Measurements from ENCODE around the gene C4orf50. TPM values are rescaled to one million over a fixed set of nuclear protein-coding genes. Genes with fewer than 3 reads are reported as not detected.

C4orf50 gene
- total RNA-seq, 1 donor from 2014 or later = 0.03 TPM

DNA sequence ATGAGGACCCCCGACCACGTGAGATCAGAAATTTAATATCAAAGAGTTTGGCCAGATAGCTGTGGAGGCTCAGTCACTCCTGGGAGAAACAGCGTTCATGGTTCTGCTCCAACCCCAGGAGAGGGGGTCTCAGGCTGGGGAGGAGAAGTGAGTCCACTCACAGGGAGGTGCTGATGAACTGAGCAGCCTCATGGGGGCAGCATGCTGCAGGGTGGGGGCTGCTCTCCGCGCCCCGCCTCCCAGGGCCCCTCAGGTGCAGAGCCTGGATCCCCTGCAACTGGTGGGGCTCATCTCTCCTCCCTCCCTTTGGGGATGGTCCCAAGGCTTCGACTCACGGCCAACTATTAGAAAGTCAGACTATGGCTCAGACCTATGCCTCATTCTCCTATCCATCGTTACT lies 26.6 kb upstream of the C4orf50 start:
- intact Hi-C loops (cut with DNase I) = no loop called here
- DNase-seq (ENCODE audit: low spot score) = no peak

DNA sequence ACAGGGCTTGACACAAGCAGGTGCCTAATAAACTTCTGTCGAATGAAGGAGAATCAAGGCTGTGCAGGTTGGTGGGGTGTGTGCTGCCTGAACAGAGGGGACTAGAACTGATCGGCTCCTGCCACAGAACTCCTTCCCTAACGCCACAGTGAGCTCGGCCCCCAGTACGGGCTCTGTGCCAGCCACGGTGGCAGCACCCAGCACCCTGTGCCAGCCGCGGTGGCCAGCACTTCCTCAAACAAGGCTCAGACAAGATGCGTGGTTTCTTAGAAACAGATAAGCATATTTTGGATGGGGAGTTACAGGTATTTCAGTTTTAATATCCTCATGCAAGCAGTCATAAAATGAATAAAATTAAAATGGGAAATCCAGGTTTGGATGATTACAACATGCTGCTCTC lies 26.0 kb upstream of the C4orf50 start:
- intact Hi-C loops (cut with DNase I) = no loop called here
- DNase-seq (ENCODE audit: low spot score) = no peak

DNA sequence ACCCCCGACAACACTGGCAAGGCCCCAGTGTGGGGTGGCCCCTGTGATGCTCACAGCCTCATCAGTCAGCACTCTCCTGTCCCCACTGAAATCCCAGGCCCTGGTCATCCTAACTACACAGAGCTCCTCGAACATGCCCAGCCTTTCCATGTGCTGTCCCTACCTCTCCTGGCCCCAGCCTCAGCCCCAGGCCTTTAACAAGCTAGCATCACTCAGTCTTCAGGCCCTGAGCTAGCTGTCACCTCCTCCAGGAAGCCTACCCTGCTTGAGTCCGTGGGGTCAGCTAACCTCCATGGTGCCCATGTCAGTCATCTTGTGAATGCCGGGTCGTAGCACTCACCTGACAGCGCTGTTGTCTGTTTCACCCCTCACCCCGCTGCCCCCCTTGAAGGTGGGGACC lies 25.6 kb upstream of the C4orf50 start:
- intact Hi-C loops (cut with DNase I) = no loop called here
- no peak for DNase-seq (ENCODE audit: low spot score)

DNA sequence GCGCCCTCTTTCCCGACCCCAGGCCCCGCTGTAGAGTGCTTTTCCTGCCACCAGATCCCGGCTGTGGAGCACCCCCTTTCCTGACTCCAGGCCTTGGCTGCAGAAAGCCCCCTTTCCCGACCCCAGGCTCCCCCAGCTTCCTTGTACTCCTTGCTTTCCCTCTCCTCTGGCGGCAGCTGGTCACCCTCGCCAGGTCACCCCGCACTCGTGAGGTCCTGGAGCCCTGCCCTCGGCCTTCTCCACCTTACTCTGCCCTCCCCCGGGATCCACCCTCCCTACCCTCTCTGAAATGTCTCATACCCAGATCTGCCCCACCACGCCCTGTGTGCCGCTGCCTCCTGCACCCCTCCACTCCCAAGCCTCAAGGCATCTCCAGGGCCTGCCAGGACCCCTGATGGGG lies 25.0 kb upstream of the C4orf50 start:
- intact Hi-C loops (cut with DNase I) = no loop called here
- no peak for DNase-seq (ENCODE audit: low spot score)

DNA sequence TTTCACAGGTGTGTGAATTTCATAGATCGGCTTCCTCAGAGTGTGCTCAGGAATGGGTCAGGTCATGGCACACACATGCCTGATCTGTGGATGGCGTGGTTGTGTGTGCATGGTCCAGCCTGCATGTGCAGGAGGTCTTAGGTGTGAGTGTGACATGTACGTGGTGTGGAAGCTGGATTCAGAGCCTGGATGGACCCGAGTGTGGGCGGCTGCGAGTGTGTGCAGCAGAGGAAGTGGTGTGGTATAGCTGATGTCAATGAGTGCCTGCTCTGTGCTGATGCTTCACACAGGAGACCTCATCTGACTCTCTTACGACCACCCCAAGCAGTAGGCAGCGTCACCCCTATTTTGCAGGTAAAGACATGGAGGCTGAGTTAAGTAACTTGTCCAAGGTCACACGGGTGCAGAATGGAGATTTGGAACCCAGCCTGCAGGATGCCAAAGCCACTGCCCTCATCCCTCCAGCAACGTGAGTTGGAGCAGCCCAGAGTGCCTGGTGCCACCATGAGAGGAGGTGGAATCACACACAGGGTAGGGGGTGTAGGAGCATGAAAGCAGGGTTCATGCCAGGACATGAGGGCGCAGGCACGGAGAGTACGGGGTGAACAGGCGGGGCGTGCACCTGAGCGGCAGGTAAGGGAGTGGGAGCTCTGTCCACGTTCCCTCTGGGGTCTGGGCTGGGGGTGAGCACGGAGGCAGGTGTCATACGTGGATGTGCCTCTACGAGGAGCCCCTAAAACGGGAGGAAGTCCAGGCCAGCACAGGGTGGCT lies 24.2 kb upstream of the C4orf50 start:
- no peak for DNase-seq (ENCODE audit: low spot score)
- intact Hi-C loops (cut with DNase I) = no loop called here

DNA sequence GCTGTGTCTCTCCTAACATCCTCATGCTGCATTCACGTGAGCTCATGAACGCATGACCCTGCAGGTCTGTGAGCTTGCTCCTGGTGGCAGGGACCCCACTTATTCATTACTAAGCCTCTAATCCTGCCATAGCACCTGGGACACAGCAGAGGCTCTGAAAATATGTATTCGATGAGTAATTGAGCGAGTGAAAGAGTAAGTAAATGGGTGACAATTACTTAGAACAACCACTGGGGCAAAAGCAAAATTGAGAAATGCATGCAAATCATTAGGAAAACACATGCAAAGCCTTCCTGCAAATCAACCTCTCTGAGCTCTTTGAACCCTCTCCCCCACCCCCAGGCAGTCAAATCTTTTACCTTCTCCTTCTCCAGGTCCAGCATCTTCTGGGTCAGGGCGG lies 23.6 kb upstream of the C4orf50 start:
- no peak for DNase-seq (ENCODE audit: low spot score)
- intact Hi-C loops (cut with DNase I) = no loop called here

DNA sequence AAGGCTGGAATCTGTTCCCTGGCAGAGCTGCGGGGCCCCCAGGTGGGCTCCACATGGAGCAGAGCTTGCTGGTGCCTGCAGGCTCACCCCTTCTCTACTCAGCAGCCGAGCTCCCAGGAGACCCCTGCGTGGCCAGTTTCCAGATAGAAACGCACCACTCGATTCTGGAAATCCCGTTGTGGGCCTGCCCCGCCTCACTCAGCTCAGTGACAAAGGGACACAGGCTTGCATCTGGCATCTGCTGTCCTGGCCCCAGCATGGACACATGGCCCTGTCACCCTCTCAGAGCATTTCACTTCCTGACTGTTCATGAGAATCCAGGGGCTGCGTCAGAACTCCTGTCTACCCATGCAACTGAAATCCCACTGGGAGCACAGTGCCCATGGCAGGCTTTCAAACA lies 20.5 kb upstream of the C4orf50 start:
- intact Hi-C loops (cut with DNase I) = no loop called here
- no peak for DNase-seq (ENCODE audit: low spot score)

DNA sequence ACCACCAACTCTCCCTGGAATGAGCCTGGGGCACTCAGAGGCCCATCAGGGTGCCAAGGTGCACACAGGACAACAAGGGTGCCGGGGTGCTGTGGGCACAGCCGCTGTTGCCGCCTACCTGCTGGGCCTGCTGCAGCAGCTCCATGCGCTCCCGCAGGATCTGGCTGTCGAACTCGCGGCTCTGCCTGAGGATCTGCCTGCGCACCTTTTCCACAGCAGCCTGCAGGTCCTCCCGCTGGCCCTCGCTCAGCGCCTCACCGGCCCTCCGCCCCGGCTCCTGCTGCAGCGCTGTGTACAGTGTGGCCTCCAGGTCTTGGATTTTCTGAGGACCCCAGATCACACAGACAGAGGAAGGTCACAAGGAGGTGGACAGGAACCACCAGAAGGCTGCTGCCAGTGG lies 17.6 kb upstream of the C4orf50 start:
- DNase-seq (ENCODE audit: low spot score) = no peak
- intact Hi-C loops (cut with DNase I) = no loop called here

DNA sequence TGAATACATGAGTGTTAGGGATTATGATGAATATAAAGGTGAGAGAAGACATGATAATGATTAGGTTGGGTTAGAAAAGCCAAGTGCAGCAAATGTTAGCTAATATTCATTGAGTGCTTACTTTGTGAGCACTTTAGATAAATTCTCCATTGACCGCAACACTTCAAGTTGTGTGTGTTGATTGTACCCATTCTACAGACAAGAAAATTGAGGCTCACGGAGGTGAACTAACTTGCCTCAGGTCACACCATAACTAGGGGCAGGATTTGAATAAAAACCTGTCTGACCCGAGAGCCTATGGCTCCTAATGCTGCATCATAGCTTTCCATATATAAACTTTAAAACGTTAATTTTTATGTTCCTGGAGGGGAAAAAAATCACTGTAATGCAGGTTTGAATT lies 15.2 kb upstream of the C4orf50 start:
- intact Hi-C loops (cut with DNase I) = no loop called here

DNA sequence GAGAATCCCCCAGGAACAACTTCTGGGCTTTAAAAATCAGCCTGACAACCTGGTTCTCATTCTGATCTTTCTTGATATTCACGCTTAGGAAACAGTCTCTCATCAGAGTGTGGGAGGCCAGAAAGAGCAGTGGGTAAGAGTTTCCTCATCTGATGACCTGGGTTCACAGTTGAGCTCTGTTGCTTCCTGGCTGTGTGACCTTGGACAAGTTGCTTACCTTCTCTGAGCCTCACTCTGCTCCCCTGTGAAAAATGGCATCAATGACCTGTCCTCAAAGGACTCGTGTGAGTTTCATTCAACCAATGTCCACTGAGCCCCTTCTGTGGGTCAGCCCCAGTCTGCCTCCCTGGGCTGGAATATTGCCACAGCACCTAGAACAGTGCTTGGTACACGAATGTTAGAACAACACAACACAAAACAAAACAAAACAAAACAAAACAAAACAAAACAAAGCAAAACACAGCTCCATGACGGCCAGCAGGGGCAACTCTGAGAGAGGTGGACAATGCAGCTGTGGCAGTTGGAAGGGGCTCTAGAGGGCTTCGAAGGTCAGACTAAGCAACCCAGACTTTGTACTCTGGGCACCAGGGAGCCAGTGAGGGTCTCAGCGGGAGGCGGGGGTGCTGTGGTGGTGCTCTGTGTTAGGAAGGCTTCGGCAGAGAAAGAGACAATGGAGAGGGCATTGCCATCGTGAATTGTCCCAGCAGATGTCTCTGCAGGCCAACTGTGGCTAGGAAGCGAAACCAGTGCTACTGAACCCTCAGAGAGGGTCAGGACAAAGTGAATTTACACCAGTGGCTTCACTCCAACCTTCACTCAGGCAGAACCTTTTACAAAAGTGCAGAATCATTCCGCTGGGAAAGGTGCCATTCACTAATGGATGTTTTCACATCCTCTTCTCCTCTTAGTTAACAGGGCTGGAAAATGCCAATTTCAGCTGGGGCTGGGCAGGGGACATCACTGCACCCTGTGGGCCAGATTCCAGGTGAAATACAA lies 14.3 kb upstream of the C4orf50 start:
- DNase-seq (ENCODE audit: low spot score) = no peak
- intact Hi-C loops (cut with DNase I) = no loop called here

More for the DNA sequence above, 15.2 kb upstream of the C4orf50 start:
- no peak for DNase-seq (ENCODE audit: low spot score)

DNA sequence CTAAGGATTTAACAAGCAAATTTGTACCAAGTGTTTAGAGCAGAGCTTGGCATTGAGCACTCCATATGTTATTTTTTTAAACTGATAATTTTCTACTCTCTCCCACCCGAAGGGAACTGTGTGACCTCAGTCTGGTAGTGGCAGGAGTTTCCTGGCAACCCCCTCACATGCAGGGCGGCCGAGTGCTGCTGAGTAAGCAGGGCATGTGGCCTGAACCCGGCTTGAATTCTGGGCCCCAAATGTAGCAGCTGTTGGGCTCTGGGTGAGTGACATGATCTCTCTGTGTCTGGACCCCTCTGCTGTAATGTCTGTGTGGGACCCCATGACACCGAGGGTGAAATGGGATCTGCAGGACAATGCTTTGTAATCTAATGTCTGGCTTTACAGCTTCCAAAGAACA lies 13.6 kb upstream of the C4orf50 start:
- no peak for DNase-seq (ENCODE audit: low spot score)
- intact Hi-C loops (cut with DNase I) = no loop called here

DNA sequence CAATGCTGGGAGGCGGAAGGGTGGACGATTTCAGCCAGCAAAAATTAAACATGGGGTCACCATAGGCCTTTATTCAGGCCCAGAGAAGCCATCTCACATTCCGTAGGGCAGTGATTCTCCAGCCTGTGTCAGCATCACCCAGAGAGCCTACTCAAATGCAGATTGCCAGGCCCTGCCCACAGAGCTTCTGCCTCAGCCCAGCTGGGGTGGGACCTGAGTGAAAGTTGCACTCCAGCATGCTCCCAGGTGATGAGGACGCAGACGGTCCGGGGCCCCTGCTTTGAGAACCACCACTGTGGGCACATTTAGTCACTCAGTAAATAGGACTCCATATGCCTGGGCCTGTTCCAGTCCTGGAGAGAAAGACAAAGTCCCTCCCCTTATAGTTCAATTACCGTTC lies 12.4 kb upstream of the C4orf50 start:
- DNase-seq (ENCODE audit: low spot score) = no peak
- intact Hi-C loops (cut with DNase I) = no loop called here

DNA sequence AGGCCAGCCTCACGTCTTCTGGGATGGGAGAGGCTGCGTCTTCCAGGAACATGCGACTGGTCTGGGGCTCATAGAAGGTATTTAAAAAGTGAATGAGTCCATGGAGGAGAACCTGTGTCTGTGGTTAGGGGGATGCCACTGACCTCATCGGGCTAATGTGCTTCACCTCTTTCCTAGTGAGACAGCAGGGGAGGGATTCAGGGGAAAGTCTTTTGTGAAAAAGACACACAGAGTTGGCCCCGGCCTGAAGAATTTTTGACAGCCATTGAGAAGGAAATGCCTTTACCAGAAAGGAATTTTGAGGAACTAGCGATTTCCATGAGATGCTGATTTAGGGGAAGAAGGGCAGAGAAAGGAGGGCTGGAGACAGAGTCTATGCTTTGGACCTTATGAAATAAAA lies 11.0 kb upstream of the C4orf50 start:
- intact Hi-C loops (cut with DNase I) = no loop called here
- no peak for DNase-seq (ENCODE audit: low spot score)

DNA sequence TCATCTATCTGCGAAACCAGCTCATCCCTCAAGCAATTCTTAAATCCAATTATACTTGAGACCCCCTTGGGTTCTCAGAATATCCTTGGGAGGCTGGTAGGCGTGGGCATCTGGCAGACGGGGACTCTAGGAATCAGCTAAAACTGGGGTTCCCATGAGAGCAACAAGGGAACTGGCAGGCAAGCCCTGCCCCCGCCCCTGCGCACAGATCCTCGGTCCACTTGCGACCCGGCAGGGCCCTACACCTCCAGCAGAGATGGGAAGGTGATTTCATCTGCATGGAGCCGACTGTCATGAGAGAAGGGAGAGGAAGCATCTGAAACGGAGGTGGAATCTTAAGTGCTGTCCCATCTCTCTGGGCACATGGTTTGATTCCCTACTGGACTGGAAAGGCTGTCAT lies 9.9 kb upstream of the C4orf50 start:
- intact Hi-C loops (cut with DNase I) = no loop called here
- no peak for DNase-seq (ENCODE audit: low spot score)

DNA sequence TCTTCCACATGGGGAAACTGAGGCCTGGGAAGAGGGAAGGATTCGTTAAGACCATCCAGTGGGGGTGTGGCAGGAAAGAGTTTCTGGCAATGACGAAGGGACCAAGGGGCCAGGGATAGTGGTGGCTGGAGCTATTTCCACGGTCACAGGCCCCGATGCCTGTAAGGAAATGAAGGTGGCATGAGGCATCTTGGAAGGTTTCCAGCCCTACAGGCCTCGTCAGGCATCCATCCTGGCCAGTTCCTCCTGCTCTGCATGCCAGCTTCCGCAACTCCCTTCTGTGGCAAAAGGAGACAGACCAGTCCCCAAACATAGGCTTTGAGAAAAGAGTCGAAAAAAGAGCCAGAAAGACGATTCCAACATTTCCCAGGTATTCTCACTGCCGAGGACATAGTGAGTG lies 9.2 kb upstream of the C4orf50 start:
- DNase-seq (ENCODE audit: low spot score) = no peak
- intact Hi-C loops (cut with DNase I) = no loop called here

DNA sequence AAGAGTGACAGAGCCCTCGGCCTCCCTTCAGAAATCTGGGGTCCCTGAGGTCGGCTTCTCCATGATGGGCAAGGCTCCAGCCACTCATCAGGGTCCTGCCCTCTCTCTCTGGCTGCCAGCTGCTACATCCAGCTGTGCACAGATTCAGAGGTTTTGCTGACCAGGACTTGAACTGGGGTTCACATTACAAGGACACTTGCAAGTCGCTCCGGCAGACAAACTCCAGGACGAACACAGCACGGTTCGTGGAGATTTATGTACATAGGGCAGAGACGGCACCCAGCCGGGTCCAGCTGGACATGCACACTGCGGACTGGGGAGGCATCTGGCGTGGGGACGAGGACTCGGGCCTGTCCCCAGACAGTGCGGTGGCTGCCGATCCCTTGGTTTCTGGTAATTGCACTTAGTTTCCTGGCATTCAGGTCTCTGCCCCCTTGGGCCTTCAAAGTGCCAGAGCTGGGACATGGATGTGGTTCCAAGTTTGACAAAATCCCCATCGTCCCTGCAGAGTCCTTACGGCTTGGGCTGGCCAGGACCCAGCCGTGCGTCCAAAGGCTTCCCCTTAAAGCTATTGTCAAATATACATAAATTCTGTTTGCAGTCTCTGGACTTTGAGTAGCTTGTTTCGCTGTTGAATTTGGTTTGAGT lies 6.2 kb upstream of the C4orf50 start:
- intact Hi-C loops (cut with DNase I) = no loop called here
- DNase-seq (ENCODE audit: low spot score) = no peak

DNA sequence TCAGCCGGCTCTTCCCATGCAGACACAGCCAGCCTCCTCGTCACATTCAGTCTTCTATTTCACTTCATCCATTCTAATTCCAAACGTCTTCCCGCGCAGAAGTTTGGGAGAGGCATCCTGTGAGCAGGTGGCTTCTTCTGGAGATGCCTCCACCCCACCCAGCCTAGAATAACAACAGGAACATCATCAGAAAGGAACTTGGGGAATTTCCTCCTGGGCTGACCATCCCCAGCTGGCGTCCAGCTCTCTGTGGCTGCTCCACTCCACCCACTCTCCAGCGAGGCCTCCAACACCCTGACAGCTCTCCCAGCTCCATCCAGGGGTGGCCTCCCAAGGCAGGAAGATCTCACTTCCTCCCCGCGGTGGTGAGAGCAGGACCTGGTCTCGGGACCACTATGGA lies 5.5 kb upstream of the C4orf50 start:
- intact Hi-C loops (cut with DNase I) = no loop called here
- no peak for DNase-seq (ENCODE audit: low spot score)

DNA sequence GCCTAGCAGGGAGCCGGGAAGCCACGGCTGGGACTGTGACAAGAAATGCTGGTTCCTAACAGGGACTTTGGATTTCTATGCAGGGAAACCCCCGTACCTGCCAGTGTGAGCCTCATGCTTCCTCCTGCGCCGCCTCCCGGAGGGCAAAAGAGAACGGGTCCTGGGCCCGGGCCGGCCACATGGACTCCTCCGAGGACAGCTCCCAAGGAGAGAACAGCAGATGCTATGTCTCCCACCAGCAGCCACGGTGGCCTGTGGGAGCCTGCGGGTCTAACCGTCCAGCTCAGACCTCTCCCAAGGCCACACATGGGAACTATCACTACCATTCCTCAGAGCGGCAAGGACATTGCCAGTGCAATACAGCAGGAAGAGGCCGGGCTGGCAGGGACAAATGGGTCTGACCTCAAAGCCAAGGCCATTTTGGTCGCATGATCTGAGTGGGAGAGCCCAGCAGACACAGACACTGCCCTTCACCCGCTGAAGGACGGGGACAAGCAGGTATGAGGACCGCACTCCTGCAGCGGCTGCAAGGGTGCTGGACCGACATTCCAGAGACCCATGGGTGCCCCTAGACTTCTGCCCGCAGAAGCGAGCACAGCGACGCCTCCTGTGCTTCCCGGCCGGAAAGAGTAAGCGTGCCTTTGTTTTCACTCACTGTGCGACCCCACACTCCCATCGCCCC lies 4.5 kb upstream of the C4orf50 start:
- peak; percentile 71 for DNase-seq (ENCODE audit: low spot score)
- intact Hi-C loops (cut with DNase I) = no loop called here

DNA sequence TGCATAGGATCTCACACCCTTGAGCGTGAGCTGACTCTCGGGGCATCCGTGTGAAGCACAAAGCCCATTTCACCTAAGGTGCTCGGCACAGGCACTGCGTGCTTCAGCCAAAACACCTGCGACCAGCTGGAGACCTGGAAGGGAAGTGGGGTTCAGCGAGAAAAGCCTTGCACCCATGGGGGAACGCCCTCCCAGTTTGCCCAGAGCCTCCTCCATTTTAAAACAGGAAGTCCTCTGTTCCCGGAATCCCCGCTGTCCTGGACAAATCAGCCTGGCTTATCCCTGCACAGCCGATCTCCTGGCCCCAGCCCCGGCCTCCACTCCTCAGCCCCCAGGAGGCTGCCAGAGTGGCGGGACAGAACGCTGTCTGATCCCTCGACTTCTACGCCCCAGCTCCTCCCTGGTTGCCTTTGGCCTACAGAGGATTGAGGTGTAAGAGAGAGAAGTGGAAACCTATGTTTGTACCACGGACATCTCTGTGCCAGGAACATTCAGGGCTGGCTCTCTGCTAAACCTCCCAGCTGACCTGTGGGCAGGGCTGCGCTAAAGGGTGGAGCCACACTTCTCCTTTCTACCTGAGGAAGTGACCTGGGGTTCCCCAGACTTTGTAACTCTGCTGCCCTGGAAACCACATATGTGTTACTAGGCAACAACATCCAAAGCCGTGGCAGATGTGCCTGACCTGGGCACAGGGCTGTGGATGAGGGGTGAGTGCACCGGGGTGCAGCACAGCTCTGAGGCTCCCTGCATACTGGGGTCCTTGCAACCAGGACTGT lies 3.8 kb upstream of the C4orf50 start:
- intact Hi-C loops (cut with DNase I) = no loop called here
- DNase-seq (ENCODE audit: low spot score) = peak; percentile 53
